Type B pancreatic cell (in vitro differentiated cells): Measurements from ENCODE around the gene ADAP1. TPM values are rescaled to one million over a fixed set of nuclear protein-coding genes. Genes with fewer than 3 reads are reported as not detected.

ENCODE experiments used
- DNase-seq: peaks from one replicate; pipeline ENCODE4 v3.0.0; 2021; ENCODE audit warnings: mixed read lengths; ENCODE audit not compliant: unreplicated experiment; ENCODE audit errors: extremely low spot score
- H3K27ac Mint-ChIP-seq: 2 replicates; pipeline ENCODE4 v1.8.0; 2021; ENCODE audit warnings: mild to moderate bottlenecking, mixed read lengths
- H3K27me3 Mint-ChIP-seq: 2 replicates; pipeline ENCODE4 v1.8.0; 2021; ENCODE audit warnings: mixed read lengths
- H3K36me3 Mint-ChIP-seq: 2 replicates; pipeline ENCODE4 v1.8.0; 2021; ENCODE audit warnings: mixed read lengths
- H3K4me1 Mint-ChIP-seq: one replicate; pipeline ENCODE4 v1.8.0; 2021; ENCODE audit warnings: mixed read lengths; ENCODE audit not compliant: unreplicated experiment
- H3K4me3 Mint-ChIP-seq: 2 replicates; pipeline ENCODE4 v1.8.0; 2021; ENCODE audit warnings: mild to moderate bottlenecking, mixed read lengths
- H3K9me3 Mint-ChIP-seq: 2 replicates; pipeline ENCODE4 v1.8.0; 2021; ENCODE audit warnings: mixed read lengths
- CTCF ChIP-seq: fragments of 200-600 bp; sonication (generic); conservative IDR thresholded peaks from 2 replicates; pipeline ENCODE4 v1.5.0; 2021; ENCODE audit warnings: antibody characterized with exemption, mild to moderate bottlenecking
- total RNA-seq: library from RNA; stranded (reverse); gene quantifications from 2 replicates; pipeline ENCODE4 v1.2.1, GENCODE V29; 2021; ENCODE audit warnings: low replicate concordance

Gene ADAP1
- total RNA-seq, 1 donor from 2014 or later: 15.7 TPM

- TF ChIP-seq CTCF: no peak
- no peaks in the 10 kb centered on the region for H3K36me3 Mint-ChIP-seq
- peaks cover 15% of the 10 kb centered on the region for H3K4me1 Mint-ChIP-seq
- DNase-seq: no peak
- peak overlapping the region; percentile 80 for H3K4me3 Mint-ChIP-seq
- H3K27me3 Mint-ChIP-seq: no peaks in the 10 kb centered on the region
- no peaks in the 10 kb centered on the region for H3K9me3 Mint-ChIP-seq
- H3K27ac Mint-ChIP-seq: peak overlapping the region; percentile 84
Measured at GRCh38 chr7:977326-978048, 23.0 kb upstream of the ADAP1 start.

GRCh38 chr7:976901-977325 lies 22.4 kb upstream of the ADAP1 start:
- Mint-ChIP-seq H3K27ac (peak overlapping the region; percentile 84), H3K9me3 (no peaks in the 10 kb centered on the region), H3K36me3 (no peaks in the 10 kb centered on the region), H3K4me1 (peaks cover 15% of the 10 kb centered on the region), H3K27me3 (no peaks in the 10 kb centered on the region), H3K4me3 (peak overlapping the region; percentile 80)
- no peak for TF ChIP-seq CTCF
- no peak for DNase-seq

GRCh38 chr7:975702-976473 lies 21.4 kb upstream of the ADAP1 start:
- DNase-seq: no peak
- Mint-ChIP-seq H3K36me3 (no peaks in the 10 kb centered on the region), H3K27me3 (no peaks in the 10 kb centered on the region), H3K4me3 (peak overlapping the region; percentile 83), H3K4me1 (peaks cover 18% of the 10 kb centered on the region), H3K27ac (no peak overlapping the region), H3K9me3 (no peaks in the 10 kb centered on the region)
- no peak for TF ChIP-seq CTCF

GRCh38 chr7:974820-975681 lies 20.6 kb upstream of the ADAP1 start, which contains the start of gene COX19:
COX19 (minus strand) TSS chr7:975549; CDS start chr7:975509, 40 bp downstream.
- no peak for TF ChIP-seq CTCF
- Mint-ChIP-seq H3K27ac (peak within 1 kb of the TSS; percentile 86), H3K9me3 (no peaks in the 10 kb centered on the region), H3K4me1 (peaks cover 19% of the 10 kb centered on the region), H3K4me3 (peak within 1 kb of the TSS; percentile 94), H3K27me3 (no peaks in the 10 kb centered on the region), H3K36me3 (no peaks in the 10 kb centered on the region)
- DNase-seq: peak; percentile 94

- peaks cover 19% of the 10 kb centered on the region for H3K4me1 Mint-ChIP-seq
- no peaks in the 10 kb centered on the region for H3K9me3 Mint-ChIP-seq
- H3K27me3 Mint-ChIP-seq: no peaks in the 10 kb centered on the region
- H3K36me3 Mint-ChIP-seq: no peaks in the 10 kb centered on the region
- TF ChIP-seq CTCF: no peak
- no peak for DNase-seq
- peak overlapping the region; percentile 86 for H3K27ac Mint-ChIP-seq
- H3K4me3 Mint-ChIP-seq: peak overlapping the region; percentile 94
Measured at GRCh38 chr7:974172-974571, 19.7 kb upstream of the ADAP1 start.
